IPS-NIHi7 (cell line): ENCODE measurements around the gene FLT4.

Experiments used
- DNase-seq: peaks from one replicate; pipeline ENCODE4 v3.0.0; 2012; ENCODE audit warnings: mixed read lengths; ENCODE audit errors: extremely low spot score

The FLT4 gene

GRCh38 chr5:180626661-180627385 is 22.6 kb downstream of the FLT4 start:
- DNase-seq: no peak

DNA sequence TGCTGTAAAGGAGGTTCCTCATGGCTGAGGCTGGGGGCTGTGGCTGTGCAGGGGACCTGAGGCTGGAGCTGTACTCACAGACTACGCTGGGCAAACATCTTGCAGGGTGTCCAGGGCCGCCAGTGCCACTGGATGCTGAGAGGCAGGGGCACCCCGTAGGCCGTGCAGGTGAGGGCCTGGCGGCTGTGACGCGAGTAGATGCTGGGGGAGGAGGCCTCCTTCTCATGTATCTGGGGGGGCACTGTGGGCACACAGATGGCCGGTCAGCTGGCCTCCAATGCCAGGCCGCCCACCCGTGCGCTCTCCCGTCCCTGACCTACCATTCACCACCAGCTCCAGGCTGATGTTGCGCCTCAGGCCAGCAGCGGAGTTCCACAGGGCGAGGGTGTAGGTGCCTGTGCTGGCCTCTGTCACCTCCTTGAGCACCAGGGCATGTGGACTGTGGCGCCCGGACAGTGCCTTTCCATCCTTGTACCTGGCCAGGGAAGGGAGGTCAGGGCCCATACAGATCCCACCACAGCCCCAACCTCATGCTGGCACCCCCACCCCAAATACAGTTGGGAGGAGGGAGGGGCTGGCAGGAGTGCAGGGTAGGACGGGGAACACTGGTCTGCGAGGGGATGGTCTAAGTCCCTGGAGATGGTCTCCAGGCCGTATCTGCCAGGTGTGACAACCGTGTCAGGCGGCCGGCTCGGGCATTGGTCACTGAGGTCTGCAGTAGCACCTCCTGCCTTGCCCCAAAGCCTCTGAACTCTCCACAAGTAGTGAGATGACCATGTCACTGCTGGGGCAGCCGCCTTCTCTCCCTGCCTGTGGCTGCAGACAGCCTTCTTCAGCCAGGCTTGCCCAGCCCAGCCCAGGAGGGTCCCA is 23.4 kb downstream of the FLT4 start:
- no peak for DNase-seq

DNA sequence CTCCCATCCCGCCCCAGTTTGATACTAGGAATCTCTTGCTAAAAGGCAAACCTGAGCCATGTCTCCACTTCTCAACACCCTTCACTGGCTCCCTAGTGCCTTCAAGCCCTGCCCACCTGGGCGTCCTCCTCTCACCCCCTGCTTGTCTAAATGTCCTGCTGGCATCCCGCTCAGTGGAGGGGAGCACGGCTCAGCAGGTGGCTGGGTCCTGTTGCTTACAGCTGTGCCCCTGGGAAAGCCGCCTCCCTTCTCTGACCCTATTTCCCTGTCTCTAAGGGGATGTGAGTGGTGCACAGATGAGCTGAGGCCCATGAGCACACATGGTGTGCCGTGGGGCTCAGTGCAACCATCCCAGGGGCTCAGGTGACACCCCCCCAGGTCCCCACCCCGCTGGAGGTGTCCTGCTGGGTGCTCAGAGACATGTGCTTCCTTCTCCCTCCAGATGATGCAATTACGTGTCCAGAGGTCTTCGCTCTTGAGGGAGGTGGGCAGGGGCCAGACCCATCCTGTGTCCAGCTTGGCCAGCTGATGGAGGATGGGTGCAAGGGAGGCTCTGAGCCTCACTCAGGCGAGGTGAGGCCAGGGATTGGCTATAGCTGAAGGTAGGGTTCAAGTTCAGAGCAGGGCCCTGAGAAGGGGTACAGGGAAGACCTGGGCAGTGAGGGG is 24.1 kb downstream of the FLT4 start:
- DNase-seq: no peak

- DNase-seq: no peak
These were observed 24.8 kb downstream of the FLT4 start for GRCh38 chr5:180624587-180624986.

- no peak for DNase-seq
These were observed 25.6 kb downstream of the FLT4 start for GRCh38 chr5:180623844-180624243.

DNA sequence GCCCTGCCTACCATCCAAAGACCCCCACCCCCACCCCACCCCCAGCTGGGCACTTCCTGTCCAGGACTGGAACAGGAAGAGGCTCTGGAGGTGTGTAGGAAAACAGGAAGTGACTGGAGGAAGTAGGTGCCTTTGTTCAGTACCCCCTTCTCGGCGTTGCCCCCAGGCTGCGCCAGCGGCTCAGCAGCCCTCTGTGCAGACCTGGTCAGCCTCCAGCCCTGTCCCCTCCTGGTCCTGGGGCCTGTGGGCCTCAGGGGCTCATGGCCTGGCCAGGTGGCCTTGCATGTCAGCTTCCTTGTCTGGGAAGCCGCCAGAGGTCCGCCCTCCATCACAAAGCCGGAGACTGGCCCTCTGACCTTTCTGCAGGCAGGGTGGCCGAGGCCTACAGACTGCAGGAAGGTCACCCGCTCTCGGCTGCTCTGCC is 26.0 kb downstream of the FLT4 start:
- DNase-seq: no peak

DNA sequence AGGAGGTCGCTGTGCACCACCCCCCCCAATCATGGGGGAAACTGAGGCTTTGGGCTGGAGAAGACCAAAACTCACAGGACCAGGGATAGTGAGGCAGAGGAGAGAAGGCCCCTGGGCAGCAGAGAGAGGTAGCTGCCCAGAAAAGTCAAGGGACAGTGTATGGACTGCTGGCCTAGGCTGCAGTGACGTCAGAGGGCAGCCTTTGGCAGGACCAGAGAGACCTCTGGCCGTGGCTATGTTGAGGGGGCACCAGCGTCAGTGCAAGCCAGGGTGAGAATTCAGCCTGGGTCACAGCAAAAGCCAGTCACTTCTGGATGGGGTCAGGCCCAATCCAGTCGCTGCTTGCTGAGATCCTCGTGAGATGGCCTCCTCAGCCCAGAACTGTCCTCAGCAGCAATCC is 26.5 kb downstream of the FLT4 start:
- no peak for DNase-seq

GRCh38 chr5:180621311-180621710 is 28.1 kb downstream of the FLT4 start:
- no peak for DNase-seq

- DNase-seq: no peak
These were observed 29.4 kb downstream of the FLT4 start for GRCh38 chr5:180620014-180620413.

DNA sequence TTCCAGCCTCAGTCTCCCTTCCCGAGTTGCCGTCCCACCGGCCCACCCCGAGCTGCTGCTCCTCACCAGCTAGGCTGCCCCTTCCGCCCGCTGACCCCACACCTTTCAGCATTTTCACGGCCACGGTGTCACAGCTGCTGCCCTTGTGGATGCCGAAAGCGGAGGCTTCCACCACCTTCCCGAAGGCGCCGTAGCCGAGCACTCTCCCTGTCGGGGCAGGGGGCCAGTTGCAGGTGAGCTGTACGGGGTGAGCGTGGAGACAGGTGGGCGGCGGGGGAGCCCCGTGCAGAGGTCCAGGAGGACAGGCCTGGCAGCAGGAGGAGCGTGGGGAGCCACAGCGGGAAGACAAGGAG is 29.9 kb downstream of the FLT4 start:
- DNase-seq: no peak

DNA sequence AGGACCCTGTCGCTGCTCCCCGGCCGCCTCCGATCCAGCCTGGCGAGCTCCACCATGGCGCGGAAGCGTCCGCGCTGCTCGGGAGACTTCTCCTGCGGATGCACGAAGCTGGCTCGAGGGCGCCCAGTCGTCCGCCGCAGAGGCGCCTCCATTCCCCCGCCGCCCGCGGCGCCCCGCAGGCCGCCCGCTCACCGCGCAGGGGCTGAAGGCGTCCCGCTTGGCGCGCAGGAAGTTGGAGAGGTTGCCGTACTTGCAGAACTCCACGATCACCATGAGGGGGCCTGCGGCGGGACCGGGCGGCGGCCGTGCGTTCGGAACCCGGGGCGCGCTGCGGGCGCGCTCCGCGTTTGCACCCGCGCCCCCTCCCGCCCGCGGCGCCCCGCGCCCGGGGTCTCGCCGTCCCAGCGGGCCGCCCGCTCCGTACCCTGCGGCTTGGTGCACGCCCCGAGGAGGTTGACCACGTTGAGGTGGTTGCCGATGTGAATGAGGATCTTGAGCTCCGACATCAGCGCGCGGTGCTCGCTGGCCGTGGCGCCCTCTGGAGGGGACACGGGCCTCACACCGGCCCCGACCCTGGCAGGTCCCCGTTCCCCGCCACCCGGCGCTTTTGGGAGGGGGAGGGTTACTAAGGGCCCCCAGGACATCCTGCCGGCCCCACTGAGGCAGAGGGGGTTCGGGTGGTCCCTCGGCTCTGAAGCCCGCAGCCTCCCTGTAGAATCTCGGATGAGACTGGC is 30.4 kb downstream of the FLT4 start:
- DNase-seq: peak; percentile 92

DNA sequence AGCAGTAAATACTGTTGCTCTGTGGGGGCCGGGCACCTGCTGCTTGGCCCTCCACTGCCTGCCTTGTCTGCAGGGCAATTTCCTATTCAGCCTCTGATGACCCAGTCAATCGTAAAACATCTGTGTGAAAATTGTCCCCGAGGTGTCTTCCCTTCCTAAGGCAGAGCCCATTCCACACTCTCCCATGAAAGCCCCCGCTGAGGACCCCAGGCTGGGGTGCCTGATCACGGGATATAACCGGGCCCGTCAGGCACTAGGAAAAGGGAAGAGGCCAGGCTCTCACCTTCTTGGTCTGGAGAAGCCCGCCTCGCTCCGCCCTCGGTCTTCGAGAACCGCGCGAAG is 30.9 kb downstream of the FLT4 start:
- no peak for DNase-seq

GRCh38 chr5:180613814-180614188 is 35.6 kb downstream of the FLT4 start:
- no peak for DNase-seq

GRCh38 chr5:180613188-180613813 is 36.1 kb downstream of the FLT4 start:
- no peak for DNase-seq

DNA sequence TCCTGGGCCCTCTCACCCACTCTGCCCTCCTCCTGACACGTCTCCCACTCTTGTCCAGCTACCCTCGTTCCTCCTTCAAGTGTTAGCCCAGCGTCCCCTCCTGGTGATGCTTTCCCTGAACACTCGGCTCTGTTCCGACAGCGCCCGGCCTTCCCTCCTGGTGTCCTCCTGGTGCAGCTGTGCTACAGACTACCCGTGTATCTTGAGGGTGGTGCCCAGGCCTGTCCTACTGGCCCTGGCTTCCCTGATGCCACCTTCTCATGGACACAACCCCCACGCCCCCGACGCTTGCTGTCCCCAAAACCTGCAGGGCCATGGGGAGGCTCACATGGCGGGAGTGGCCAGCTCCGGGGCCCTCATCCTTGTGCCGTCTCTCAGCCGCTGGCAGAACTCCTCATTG is 36.7 kb downstream of the FLT4 start:
- no peak for DNase-seq

- DNase-seq: peak; percentile 66
These were observed 38.1 kb downstream of the FLT4 start for GRCh38 chr5:180611140-180611850.

DNA sequence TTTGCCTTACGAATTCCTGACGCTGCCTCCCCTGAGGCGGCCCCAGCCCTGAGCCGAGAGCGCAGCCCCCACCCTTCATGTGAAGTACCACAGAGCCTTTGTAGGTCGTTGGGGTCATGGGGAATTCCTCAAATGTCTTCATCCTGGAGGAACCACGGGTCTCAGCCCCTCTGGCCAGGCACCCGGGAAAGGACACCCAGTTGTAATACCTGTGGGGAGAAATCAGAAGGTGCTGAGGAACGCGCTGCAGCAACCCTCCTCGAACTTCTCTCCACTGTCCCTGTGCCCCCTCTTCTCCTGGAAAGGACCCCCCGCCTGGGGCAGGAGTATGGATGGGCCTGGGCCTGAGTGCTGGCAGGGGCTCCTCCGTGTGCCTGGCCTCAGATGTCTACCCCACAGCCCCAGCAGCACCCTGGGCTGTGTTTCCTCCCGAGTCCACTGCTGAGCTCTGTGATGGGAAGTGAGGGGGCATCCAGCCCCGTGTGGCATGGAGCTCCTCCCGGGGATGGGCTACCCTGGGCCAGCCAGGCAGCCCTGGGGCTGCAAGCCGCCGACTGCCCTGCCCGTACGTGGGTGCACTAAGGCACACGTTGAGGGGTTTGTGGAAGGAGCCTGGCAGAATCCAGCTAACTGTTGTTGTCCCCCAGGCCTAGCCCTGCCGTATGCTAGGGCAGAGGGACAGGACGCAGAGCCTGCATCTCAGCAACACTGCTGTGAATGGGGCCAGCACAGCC is 39.4 kb downstream of the FLT4 start:
- DNase-seq: no peak

DNA sequence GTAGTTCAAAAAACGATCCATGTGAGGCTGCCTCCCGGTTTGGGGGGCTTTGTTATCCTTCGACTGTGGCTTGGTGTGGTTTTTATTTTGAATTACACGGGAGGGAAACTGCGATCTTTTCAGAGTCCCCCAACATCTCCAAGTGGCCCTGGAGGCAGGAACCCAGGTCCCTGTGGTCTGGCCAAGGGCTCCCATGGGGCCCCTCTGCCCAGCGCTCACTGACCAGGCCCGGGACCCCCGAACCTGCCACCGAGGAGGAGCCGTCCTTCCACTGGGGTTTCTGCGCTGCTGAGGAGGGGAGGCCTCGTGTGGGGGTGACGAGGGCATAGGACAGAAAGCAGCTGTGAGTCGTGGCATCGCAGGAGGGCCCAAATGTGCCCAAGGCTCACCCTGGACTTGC is 40.0 kb downstream of the FLT4 start:
- no peak for DNase-seq

DNA sequence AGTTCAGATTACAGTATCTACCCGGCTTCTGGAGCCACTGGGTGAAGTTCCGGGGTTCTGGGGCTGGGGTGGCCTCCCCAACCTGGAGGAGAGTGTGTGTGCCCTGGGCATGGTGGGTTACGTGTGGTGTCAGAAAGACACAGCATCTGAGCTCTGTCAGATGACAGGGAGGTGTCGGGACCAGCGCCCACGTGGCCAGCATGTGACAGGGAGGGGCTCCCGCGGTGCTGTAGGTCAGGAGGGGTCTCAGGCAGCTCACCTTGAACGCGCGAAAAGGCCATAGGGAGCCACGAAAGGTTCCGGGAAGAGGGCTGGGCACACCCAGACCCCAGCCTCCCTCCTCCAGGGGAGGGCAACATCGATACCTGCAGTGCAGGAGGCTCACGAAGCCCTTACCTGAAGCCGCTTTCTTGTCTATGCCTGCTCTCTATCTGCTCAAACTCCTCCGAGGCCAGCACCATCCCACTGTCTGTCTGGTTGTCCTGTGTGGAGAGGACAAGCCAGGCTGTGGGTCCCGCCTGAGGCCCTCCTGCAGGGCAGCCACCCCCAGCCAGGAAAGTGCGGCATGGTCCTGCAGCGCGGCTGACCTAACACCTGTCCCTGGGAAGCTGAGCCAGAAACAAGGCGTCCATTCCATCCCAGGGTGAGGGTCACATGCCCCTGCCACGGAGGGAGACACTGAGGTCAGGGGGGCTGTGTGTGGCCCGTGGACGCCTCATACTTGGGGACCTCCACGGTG is 40.7 kb downstream of the FLT4 start:
- no peak for DNase-seq
